ENCODE data around the gene NBAS.

DNA sequence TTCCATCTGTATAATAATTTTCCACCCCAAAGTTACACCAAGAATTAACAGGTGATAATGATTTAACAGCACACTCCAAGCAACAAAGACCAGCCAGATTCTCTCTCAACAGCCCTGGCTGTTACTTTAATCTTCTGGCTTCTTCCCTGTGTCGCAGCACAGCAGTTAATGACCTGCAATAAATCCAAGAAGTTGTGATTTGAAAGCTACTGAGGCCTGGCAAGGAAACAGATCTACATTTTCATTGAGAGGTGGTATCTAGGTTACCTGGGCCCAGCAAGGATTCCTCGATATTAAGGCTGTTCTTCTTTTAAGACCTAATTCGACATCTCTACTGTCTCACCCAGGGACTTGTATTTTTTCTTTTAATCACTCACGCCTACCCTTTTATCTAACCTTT is 433.8 kb downstream of the NBAS start:
- TF ChIP-seq, protein P1, sequence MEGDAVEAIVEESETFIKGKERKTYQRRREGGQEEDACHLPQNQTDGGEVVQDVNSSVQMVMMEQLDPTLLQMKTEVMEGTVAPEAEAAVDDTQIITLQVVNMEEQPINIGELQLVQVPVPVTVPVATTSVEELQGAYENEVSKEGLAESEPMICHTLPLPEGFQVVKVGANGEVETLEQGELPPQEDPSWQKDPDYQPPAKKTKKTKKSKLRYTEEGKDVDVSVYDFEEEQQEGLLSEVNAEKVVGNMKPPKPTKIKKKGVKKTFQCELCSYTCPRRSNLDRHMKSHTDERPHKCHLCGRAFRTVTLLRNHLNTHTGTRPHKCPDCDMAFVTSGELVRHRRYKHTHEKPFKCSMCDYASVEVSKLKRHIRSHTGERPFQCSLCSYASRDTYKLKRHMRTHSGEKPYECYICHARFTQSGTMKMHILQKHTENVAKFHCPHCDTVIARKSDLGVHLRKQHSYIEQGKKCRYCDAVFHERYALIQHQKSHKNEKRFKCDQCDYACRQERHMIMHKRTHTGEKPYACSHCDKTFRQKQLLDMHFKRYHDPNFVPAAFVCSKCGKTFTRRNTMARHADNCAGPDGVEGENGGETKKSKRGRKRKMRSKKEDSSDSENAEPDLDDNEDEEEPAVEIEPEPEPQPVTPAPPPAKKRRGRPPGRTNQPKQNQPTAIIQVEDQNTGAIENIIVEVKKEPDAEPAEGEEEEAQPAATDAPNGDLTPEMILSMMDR (IDR thresholded peaks at IDR 0.05; ENCODE audit: insufficient read depth, low read depth, low read length), result no peak
- TF ChIP-seq EZH2 (IDR thresholded peaks at IDR 0.05; ENCODE audit: insufficient read depth, low read length), result no peak

Measured in astrocyte (in vitro differentiated cells and primary cell).